GM19324 (cell line): ENCODE data around the gene CNKSR3.

Experiments used
- ATAC-seq: cut with Tn5 transposase; IDR thresholded peaks from one replicate; pipeline ENCODE4 v1.9.1; 2021; ENCODE audit warnings: mild to moderate bottlenecking, moderate library complexity; ENCODE audit not compliant: unreplicated experiment, low FRiP score

Gene CNKSR3

GRCh38 chr6:154361476-154361875 lies 149.0 kb downstream of the CNKSR3 start:
- ATAC-seq = no peak

GRCh38 chr6:154360476-154360875 lies 150.0 kb downstream of the CNKSR3 start:
- no peak for ATAC-seq

DNA sequence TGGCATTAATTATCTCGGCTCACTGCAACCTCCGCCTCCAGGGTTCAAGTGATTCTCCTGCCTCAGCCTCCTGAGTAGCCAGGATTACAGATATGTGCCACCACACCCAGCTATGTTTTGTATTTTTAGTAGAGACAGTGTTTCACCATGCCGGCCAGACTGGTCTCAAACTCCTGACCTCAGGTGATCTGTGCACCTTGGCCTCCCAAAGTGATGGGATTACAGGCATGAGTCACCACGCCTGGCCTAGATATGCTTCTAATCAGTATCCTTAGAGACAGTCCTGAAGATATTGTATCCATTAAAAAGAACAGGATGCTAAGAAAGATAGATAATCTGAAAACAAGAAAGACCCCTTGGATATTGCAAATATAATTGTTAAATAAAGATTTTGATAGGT lies 150.8 kb downstream of the CNKSR3 start:
- no peak for ATAC-seq

DNA sequence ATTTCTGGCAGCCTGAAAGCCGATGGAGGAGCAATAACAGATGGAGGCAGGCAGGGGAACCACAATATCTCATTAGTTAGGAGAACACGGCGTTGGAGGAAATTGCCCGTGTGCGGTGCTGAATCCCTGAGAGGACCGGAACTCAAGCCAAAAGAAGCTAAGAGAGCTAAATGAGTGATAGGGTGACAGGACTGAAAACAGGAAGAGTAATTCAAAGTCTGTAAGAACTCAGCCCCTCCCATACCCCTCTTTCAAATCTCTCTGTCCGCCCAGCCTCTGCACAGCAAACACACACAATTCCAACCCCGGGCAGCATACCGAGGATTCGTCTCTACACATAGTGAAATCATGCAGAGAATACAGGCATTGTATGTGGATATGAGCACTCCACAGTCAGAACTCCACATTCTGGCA lies 151.3 kb downstream of the CNKSR3 start:
- no peak for ATAC-seq

DNA sequence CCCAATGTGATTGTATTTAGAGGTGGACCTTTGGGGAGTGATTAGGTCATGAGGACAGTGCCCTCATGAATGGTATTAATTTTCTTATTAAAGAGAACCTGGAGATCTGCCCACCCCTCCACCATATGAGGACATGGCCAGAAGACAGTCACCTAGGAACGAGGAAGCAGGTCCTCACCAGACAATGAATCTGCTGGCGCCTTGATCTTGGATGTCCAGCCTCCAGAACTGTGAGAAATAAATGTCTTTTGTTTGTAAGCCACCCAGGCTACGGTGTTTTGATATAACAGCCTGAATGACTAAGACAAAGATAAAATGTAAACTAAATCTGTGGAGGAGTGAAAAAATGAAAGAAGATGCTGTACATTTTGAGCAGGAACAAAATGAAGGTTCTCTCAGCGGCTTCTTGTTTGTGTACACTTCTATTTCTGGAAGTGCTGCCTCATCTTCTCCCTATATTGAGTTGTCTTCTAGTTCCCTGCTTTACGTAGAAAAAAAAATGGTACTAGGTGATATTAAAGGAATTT lies 152.4 kb downstream of the CNKSR3 start:
- ATAC-seq = no peak

- ATAC-seq = peak; percentile 27
Observed at GRCh38 chr6:154356690-154357089, 153.8 kb downstream of the CNKSR3 start, which contains the start of gene IPCEF1. Gene IPCEF1, minus strand, starts transcription at chr6:154356803. Its CDS starts 90,856 bp downstream, at chr6:154265947.

DNA sequence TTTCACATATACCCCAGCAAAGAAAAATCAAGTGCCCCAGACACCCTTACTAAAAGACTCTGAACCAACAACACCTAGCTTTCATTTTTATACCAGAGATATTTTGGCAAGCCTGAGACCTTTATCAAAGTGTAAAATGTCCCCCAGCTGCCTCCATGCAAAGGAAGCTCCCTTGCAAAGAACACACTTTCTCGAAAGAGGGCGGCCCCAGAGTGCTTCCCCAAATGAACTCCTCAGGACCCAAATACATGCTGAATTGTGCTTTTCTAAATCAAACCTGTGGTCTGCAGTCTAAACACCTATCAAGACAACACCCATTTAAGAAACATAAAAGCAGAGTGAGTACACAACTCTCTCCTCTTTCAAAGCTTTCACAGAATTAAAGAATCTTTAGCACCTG lies 154.4 kb downstream of the CNKSR3 start:
- ATAC-seq = no peak

- no peak for ATAC-seq
Observed at GRCh38 chr6:154354265-154354777, 156.2 kb downstream of the CNKSR3 start.

- ATAC-seq = no peak
Observed at GRCh38 chr6:154353626-154354025, 156.9 kb downstream of the CNKSR3 start.

DNA sequence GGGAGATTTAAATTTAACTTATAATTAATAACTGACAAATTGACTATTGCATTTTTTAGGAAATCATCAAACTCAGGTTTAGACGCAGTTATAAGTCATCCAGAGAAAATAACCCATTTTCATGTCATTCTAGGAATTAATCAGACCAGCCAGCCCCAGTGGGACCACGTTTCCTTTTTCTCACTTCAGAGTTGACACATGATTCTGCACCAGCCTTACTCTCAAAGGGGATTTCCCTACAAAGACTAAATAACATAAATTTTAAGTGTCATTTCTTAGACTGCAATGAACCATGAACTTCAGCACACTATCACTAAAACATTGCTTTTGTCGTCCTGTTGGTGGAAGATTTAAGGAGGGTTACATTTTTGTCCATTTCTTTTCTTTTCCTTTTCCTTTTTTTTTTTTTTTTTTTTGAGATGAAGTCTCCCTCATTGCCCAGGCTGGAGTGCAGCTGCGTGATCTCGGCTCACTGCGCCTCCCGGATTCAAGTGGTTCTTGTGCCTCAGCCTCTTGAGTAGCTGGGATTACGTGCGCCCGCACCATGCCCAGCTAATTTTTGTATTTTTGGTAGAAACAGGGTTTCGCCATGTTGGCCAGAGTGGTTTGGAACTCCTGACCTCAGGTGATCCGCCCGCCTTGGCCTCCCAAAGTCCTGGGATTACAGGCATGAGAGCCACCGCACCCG lies 157.4 kb downstream of the CNKSR3 start:
- peak; percentile 54 for ATAC-seq

GRCh38 chr6:154350293-154350692 lies 160.2 kb downstream of the CNKSR3 start:
- ATAC-seq = no peak

- ATAC-seq = no peak
Observed at GRCh38 chr6:154347981-154348380, 162.5 kb downstream of the CNKSR3 start.

DNA sequence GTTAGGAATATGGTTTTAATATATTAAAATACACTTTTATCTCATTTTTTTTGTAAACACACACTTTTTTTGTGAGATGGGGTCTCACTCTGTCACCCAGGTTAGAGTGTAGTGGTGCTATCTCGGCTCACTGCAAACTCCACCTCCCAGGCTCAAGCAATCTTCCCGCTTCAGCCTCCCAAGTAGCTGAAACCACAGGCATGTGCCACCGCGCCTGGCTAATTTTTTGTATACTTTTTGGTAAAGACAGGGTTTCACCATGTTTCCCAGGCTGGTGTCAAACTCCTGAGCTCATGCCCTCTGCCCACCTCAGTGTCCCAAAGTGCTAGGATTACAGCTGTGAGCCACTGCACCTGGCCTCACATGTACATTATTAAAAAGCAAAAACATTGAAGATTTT lies 164.7 kb downstream of the CNKSR3 start:
- no peak for ATAC-seq

GRCh38 chr6:154343473-154344308 lies 166.8 kb downstream of the CNKSR3 start:
- ATAC-seq = no peak

DNA sequence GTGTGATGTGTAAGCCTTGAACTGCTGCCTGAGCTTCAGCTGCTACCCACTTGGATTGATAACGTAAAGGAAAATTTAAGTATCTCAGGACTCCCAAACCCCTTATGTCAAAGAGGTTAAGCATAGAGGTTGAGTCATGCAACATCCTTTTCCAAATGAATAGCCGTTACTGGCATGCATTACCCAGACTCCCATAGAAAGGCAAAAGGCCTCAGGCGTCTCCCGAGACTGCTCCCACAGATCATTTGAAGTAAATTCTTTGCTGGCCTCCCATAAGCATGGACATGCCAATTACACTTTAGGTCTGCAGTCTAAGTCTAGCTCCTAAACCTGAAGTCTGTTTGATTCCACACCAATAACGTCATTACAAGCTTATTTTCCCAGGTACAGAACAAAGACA lies 168.6 kb downstream of the CNKSR3 start:
- no peak for ATAC-seq

GRCh38 chr6:154341336-154341735 lies 169.1 kb downstream of the CNKSR3 start:
- no peak for ATAC-seq
